ENCODE data around the gene ADAMTS2.

Gene ADAMTS2

GRCh38 chr5:179270581-179271427 is 74.5 kb downstream of the ADAMTS2 start:
- TF ChIP-seq, protein P1, sequence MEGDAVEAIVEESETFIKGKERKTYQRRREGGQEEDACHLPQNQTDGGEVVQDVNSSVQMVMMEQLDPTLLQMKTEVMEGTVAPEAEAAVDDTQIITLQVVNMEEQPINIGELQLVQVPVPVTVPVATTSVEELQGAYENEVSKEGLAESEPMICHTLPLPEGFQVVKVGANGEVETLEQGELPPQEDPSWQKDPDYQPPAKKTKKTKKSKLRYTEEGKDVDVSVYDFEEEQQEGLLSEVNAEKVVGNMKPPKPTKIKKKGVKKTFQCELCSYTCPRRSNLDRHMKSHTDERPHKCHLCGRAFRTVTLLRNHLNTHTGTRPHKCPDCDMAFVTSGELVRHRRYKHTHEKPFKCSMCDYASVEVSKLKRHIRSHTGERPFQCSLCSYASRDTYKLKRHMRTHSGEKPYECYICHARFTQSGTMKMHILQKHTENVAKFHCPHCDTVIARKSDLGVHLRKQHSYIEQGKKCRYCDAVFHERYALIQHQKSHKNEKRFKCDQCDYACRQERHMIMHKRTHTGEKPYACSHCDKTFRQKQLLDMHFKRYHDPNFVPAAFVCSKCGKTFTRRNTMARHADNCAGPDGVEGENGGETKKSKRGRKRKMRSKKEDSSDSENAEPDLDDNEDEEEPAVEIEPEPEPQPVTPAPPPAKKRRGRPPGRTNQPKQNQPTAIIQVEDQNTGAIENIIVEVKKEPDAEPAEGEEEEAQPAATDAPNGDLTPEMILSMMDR (IDR thresholded peaks at IDR 0.05; ENCODE audit: extremely low read depth, insufficient read depth, missing control alignments) = no peak
- DNase-seq (ENCODE audit: low spot score) = no peak
- in situ Hi-C loops (cut with MboI; ENCODE audit: low pct_unique_long_range_greater_than_20kb, low sequenced_read_pairs, unreplicated experiment) = no loop called here

DNA sequence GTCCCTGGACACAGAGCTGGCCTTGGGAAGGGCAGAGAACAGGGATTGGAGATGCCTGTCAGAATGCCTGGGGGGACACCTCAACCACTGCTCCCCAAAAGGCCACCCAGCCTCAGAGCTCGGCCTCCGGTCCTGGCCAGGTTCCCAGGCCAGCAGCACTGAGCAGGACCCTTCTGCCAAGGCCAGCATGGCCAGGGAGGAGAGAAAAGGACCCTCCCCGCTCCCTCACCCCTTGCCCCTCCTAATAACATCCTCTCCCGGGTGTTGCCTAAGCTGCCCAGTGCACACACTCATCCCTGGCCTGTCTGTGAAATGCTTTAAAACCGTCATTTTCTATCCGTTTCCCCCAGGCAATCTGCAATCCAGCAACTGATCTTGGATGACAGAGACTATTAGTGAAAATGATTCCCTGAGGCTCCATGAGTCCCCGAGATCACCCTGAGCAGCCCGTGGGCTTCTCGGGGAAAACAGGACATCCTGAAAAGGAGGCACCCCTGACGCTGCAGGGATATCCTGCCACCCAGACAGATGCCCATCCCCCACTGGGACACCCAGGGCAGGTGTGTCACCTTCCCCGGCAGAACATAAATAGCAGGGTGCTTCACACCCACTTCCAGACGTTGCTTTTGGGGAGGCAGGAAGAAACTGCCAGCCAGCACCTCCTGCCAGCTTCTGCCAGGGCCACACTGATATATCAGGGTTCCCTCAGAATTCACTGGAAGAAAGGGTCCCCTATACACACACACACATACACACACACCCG is 75.3 kb downstream of the ADAMTS2 start:
- in situ Hi-C loops (cut with MboI; ENCODE audit: low pct_unique_long_range_greater_than_20kb, low sequenced_read_pairs, unreplicated experiment) = no loop called here
- TF ChIP-seq, protein P1 (IDR thresholded peaks at IDR 0.05; ENCODE audit: extremely low read depth, insufficient read depth, missing control alignments) = no peak
- no peak for DNase-seq (ENCODE audit: low spot score)

DNA sequence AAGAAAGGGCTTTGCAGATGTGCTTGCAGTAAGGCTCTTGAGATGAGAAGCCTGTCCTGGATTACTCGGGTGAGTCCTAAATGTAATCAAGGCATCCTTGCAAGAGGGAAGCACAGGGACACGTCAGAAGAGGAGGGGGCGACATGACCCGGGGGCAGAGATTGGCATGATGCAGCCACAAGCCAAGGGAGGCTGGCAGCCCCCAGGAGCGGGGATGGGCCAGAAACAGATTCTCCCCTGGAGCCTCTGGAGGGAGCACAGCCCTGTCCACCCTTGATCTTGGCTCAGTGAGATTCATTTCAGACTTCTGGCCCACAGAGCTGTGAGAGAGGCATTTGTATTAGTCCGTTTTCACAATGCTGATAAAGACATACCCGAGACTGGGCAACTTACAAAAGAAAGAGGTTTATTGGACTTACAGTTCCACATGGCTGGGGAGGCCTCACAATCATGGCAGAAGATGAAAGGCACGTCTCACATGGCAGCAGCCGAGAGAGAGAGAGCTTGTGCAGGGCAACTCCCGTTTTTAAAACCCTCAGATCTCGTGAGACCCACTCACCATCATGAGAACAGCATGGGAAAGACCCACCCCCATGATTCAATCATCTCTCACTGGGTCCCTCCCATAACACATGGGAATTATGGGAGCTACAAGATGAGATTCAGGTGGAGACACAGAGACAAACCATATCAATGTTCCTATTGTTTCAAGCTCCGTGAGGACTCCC is 76.1 kb downstream of the ADAMTS2 start:
- TF ChIP-seq, protein P1 (IDR thresholded peaks at IDR 0.05; ENCODE audit: extremely low read depth, insufficient read depth, missing control alignments) = no peak
- no peak for DNase-seq (ENCODE audit: low spot score)
- in situ Hi-C loops (cut with MboI; ENCODE audit: low pct_unique_long_range_greater_than_20kb, low sequenced_read_pairs, unreplicated experiment) = no loop called here

DNA sequence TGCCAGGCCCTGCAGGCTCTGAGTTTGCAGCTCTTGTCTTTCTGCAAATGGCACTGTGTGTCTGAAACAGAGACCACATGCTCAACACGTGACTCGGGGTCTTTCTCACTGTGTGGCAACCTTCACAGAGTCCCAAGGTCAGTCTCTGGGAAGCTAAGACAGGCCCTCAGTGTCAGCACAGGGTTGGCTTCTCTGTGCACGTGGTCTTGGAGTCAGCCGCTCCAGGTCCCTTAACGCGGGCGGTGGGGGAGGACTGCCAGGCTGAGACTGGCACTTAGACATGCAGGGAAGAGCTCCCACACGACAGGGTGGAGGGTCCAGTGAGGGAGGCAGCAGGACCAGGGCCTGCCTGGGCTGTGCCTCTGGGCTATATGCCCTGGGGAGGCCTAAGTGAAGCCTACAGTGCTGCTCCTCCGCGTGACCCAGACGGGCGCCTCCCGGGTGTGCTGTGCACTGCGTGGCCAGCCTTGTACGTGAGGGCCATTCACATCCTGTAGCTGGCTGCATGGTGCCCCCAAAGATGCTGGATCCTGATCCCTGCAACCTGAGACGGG is 76.8 kb downstream of the ADAMTS2 start:
- DNase-seq (ENCODE audit: low spot score) = no peak
- in situ Hi-C loops (cut with MboI; ENCODE audit: low pct_unique_long_range_greater_than_20kb, low sequenced_read_pairs, unreplicated experiment) = no loop called here
- TF ChIP-seq, protein P1 (IDR thresholded peaks at IDR 0.05; ENCODE audit: extremely low read depth, insufficient read depth, missing control alignments) = no peak

- DNase-seq (ENCODE audit: low spot score) = no peak
- in situ Hi-C loops (cut with MboI; ENCODE audit: low pct_unique_long_range_greater_than_20kb, low sequenced_read_pairs, unreplicated experiment) = no loop called here
- TF ChIP-seq, protein P1 (IDR thresholded peaks at IDR 0.05; ENCODE audit: extremely low read depth, insufficient read depth, missing control alignments) = no peak
Observed at GRCh38 chr5:179267671-179268083, 77.6 kb downstream of the ADAMTS2 start.

DNA sequence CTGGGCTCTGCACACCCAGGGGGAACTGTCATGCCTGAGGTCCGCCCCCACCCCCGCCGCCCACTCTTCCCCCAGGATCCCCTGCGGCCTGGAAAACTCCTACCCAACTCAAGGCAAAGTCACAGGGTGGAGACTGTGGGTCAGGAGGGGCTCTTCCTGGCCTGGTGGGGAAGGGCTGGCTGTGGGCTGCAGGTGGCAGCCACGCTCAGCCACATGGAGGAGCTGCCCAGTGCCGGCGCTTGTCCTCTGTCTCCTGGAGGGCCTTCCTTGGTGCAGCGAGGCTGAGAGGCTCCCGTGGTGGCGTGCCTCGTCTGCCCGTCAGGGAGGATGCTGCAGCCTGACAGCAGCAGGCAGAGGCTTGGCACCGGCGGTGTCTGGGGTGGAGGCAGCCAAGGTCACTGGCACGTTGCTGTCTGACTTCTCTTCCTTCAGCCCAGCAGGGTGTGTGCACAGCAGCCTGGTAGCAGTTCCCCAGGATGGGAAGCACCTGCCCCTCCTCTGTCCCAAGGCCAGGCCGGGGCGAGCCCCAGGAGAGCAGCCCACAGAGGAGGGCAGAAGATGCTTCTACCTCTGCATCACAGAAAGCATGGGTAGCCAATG is 78.1 kb downstream of the ADAMTS2 start:
- in situ Hi-C loops (cut with MboI; ENCODE audit: low pct_unique_long_range_greater_than_20kb, low sequenced_read_pairs, unreplicated experiment) = no loop called here
- TF ChIP-seq, protein P1 (IDR thresholded peaks at IDR 0.05; ENCODE audit: extremely low read depth, insufficient read depth, missing control alignments) = no peak
- DNase-seq (ENCODE audit: low spot score) = no peak

All from GM13977 (cell line).